Measurements from ENCODE around the gene MROH9. TPM values are rescaled to one million over a fixed set of nuclear protein-coding genes. Genes with fewer than 3 reads are reported as not detected.

The MROH9 gene
- total and polyA plus RNA-seq, 2 of the 13 experiments (the other 11 are each of a cell fraction or from before 2014, with no cell fraction given) = not detected

DNA sequence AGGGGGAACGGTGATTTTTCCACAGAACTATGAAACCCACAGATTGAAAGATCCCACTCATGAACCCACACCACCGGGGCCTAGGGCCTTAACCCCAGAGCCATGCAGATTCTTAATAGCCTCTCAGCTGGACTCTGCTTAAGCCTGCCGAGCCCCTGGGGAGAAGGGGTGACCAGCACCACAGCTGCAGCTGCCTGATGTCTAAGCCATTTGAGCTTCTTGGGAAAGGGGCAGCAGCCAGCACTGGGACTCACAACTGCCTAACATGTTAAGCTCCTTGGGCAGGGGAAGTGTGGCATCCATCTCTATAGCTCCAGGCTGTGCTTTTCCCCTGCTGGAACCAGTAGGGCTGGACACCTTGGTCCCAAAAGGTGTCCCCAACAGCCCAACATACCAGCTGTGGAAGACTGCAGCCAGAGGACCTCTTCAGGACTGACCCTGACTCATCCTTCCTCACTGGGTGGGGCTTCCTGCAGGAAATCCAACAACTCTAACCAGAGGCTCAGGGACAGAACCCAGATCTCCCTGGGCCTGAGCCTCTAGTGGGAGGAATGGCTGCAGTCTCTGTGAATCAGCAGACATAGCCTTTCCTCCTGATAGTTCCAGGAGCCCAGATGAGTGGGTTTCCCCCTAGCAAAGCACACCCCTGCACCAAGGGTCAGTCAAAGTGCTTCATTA, 120.8 kb downstream of the MROH9 start:
- 0% methylated on average over 2 of the region's 3 CpGs for WGBS (ENCODE audit: low lambda C conversion rate)
- no peaks in the 10 kb centered on the region for H3K4me1 ChIP-seq (ENCODE audit: insufficient read depth, low read length)
- TF ChIP-seq GFI1 (CRISPR knock-in tag; IDR thresholded peaks at IDR 0.05; ENCODE audit: borderline replicate concordance) (no peak), MAFF (IDR thresholded peaks at IDR 0.05; ENCODE audit: low read depth, low read length) (no peak), PCBP1 (IDR thresholded peaks at IDR 0.05; ENCODE audit: borderline replicate concordance, low read depth, low read length) (no peak), ZKSCAN5 (CRISPR knock-in tag; IDR thresholded peaks at IDR 0.05) (no peak), TEAD3 (CRISPR knock-in tag; optimal IDR thresholded peaks at IDR 0.05; ENCODE audit: borderline replicate concordance) (no peak), ZFYVE20 (CRISPR knock-in tag; IDR thresholded peaks at IDR 0.05; ENCODE audit: borderline replicate concordance, low read depth) (no peak), ELF3 (CRISPR knock-in tag; IDR thresholded peaks at IDR 0.05) (no peak), GZF1 (CRISPR knock-in tag; IDR thresholded peaks at IDR 0.05) (no peak)
- intact Hi-C loops (cut with micrococcal nuclease; ENCODE audit: unreplicated experiment) = no loop called here
- H3K4me3 ChIP-seq (replicated peaks in 1 of 3; ENCODE audit: insufficient read depth in 1 of 3, low read depth in 2 of 3, low read length in 3 of 3) = no peak overlapping the region
- in situ Hi-C loops (cut with HindIII; ENCODE audit: extremely low pct_ligation_motif_present, low pct_unique_long_range_greater_than_20kb) = no loop called here
- no peak overlapping the region for H3K4me2 ChIP-seq (ENCODE audit: low read depth, low read length)
- BruUV-seq (replicated peaks) = no TSS peak
- no peaks in the 10 kb centered on the region for H3K36me3 ChIP-seq (replicated peaks in 1 of 2; ENCODE audit: control insufficient read depth in 1 of 2, insufficient read depth in 2 of 2, low read length in 2 of 2)
- no peak overlapping the region for H3K27ac ChIP-seq (ENCODE audit: extremely low read length, insufficient read depth, low read length)
- no peaks in the 10 kb centered on the region for H3K79me2 ChIP-seq (ENCODE audit: insufficient read depth, low read length)
- no peak for ATAC-seq
- H3K9ac ChIP-seq (ENCODE audit: insufficient read depth, low read depth, low read length) = no peak overlapping the region
- ChIA-PET CTCF (ENCODE audit: low intra/inter-chr PET ratio, low total read pairs) (no interaction called here), POLR2A (no interaction called here)
- peaks cover 33% of the 10 kb centered on the region for H3K9me3 ChIP-seq (ENCODE audit: low read length)
- no peak for FAIRE-seq
- no peak for DNase-seq (ENCODE audit: low spot score)
- H2AFZ ChIP-seq (ENCODE audit: low read length) = no peak overlapping the region
- H3K27me3 ChIP-seq (ENCODE audit: control insufficient read depth in 1 of 2, insufficient read depth in 2 of 2, low read length in 2 of 2) = no peaks in the 10 kb centered on the region
- H4K20me1 ChIP-seq (ENCODE audit: insufficient read depth, low read length) = no peaks in the 10 kb centered on the region

DNA sequence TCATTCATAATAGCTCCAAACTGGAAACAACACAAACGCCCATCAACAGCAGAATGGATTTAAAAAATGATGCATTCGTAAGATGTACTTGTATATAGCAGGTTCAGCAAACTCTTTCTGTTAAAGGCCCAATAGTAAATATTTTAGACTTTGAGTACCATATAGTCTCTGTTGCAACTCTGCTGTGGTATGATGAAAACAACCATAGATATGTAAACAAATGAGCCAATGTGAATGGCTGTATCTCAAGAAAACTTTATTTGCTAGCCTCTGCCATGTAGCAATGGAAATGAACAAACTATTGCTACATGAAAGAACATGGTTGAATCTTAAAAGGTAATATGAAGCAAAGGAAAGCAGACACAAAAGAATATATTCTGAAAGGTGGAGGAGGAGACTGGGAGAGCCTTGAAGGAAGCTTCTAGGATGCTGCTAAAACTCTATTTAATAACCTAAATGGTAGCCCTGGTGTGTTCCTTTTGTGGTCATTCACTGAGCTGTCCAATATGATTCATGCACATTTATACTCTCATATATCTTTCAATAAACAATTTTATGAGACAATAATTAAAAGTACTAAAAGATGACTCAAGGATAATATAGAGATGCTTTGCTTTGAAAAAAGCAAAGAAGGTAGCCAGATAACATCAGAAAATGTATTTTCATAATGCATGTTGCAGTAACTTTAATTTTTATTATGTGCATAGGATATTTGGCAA, 126.2 kb downstream of the MROH9 start:
- in situ Hi-C loops (cut with HindIII; ENCODE audit: extremely low pct_ligation_motif_present, low pct_unique_long_range_greater_than_20kb) = no loop called here
- 5% methylated on average over 2 of the region's 2 CpGs for WGBS (ENCODE audit: low lambda C conversion rate)

More for the DNA sequence above, 126.2 kb downstream of the MROH9 start:
- H3K36me3 ChIP-seq (replicated peaks in 1 of 2; ENCODE audit: control insufficient read depth in 1 of 2, insufficient read depth in 2 of 2, low read length in 2 of 2) = no peaks in the 10 kb centered on the region
- no peak for FAIRE-seq
- TF ChIP-seq MLLT10 (CRISPR knock-in tag; IDR thresholded peaks at IDR 0.05) = no peak
- TF ChIP-seq, protein P1, sequence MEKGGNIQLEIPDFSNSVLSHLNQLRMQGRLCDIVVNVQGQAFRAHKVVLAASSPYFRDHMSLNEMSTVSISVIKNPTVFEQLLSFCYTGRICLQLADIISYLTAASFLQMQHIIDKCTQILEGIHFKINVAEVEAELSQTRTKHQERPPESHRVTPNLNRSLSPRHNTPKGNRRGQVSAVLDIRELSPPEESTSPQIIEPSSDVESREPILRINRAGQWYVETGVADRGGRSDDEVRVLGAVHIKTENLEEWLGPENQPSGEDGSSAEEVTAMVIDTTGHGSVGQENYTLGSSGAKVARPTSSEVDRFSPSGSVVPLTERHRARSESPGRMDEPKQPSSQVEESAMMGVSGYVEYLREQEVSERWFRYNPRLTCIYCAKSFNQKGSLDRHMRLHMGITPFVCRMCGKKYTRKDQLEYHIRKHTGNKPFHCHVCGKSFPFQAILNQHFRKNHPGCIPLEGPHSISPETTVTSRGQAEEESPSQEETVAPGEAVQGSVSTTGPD (CRISPR knock-in tag; IDR thresholded peaks at IDR 0.05) = no peak
- no peak overlapping the region for H3K4me2 ChIP-seq (ENCODE audit: low read depth, low read length)
- no peaks in the 10 kb centered on the region for H3K79me2 ChIP-seq (ENCODE audit: insufficient read depth, low read length)
- H4K20me1 ChIP-seq (ENCODE audit: insufficient read depth, low read length) = no peaks in the 10 kb centered on the region
- intact Hi-C loops (cut with micrococcal nuclease; ENCODE audit: unreplicated experiment) = no loop called here
- no peak overlapping the region for H3K4me3 ChIP-seq (replicated peaks in 1 of 3; ENCODE audit: insufficient read depth in 1 of 3, low read depth in 2 of 3, low read length in 3 of 3)
- no peak overlapping the region for H3K9ac ChIP-seq (ENCODE audit: insufficient read depth, low read depth, low read length)
- H3K27me3 ChIP-seq (ENCODE audit: control insufficient read depth in 1 of 2, insufficient read depth in 2 of 2, low read length in 2 of 2) = no peaks in the 10 kb centered on the region
- CTCF ChIA-PET (ENCODE audit: low intra/inter-chr PET ratio, low total read pairs) = no interaction called here
- BruUV-seq (replicated peaks) = no TSS peak
- H3K4me1 ChIP-seq (ENCODE audit: insufficient read depth, low read length) = no peaks in the 10 kb centered on the region
- POLR2A ChIA-PET = no interaction called here
- no peak for ATAC-seq
- no peak for DNase-seq (ENCODE audit: low spot score)
- peaks cover 4% of the 10 kb centered on the region; the same call in 1 of the 2 replicates for H3K9me3 ChIP-seq (ENCODE audit: low read length)
- H3K27ac ChIP-seq (ENCODE audit: extremely low read length, insufficient read depth, low read length) = no peak overlapping the region
- H2AFZ ChIP-seq (ENCODE audit: low read length) = no peak overlapping the region
